Osteoblast (primary cell): ENCODE results near the gene ITPRIPL2. TPM values are rescaled to one million over a fixed set of nuclear protein-coding genes. Genes with fewer than 3 reads are reported as not detected.

Experiments used
- DNase-seq: peaks from one replicate; pipeline ENCODE4 v3.0.0; 2011; ENCODE audit warnings: low spot score, mixed read lengths; ENCODE audit not compliant: insufficient read length; ENCODE audit errors: missing footprints
- H2AFZ ChIP-seq: 2 replicates; pipeline ENCODE4 v1.6.0; 2011; ENCODE audit warnings: mild to moderate bottlenecking, low read length
- H3K27ac ChIP-seq: 2 replicates; pipeline ENCODE4 v1.5.1; 2011; ENCODE audit warnings: mild to moderate bottlenecking, low read depth, low read length, moderate library complexity
- H3K27me3 ChIP-seq: 2 replicates; pipeline ENCODE4 v1.6.0; 2012; ENCODE audit warnings: mild to moderate bottlenecking, control low read depth, inconsistent platforms, low read length, moderate library complexity; ENCODE audit not compliant: insufficient read depth
- H3K36me3 ChIP-seq: 2 replicates; pipeline ENCODE4 v1.5.1; 2011; ENCODE audit warnings: mild to moderate bottlenecking, low read length, control low read depth, moderate library complexity; ENCODE audit not compliant: insufficient read depth
- H3K4me1 ChIP-seq: 2 replicates; pipeline ENCODE4 v1.5.1; 2011; ENCODE audit warnings: mild to moderate bottlenecking, low read length, control low read depth, moderate library complexity; ENCODE audit not compliant: insufficient read depth
- H3K4me2 ChIP-seq: 2 replicates; pipeline ENCODE4 v1.6.0; 2011; ENCODE audit warnings: mild to moderate bottlenecking, low read length; ENCODE audit not compliant: insufficient read depth
- H3K4me3 ChIP-seq: fragments of 200-600 bp; sonication (generic); 3 replicates; pipeline ENCODE4 v1.5.1; 2012; ENCODE audit warnings: mild to moderate bottlenecking, low read length, inconsistent platforms; ENCODE audit not compliant: insufficient read depth
- H3K79me2 ChIP-seq: 2 replicates; pipeline ENCODE4 v1.6.0; 2012; ENCODE audit warnings: mild to moderate bottlenecking, low read length, control low read depth, inconsistent platforms; ENCODE audit not compliant: insufficient read depth
- H3K9me3 ChIP-seq: 2 replicates; pipeline ENCODE4 v1.5.1; 2011; ENCODE audit warnings: low read depth, low read length, control low read depth
- H4K20me1 ChIP-seq: 2 replicates; pipeline ENCODE4 v1.6.0; 2012; ENCODE audit warnings: mild to moderate bottlenecking, low read length, control low read depth; ENCODE audit not compliant: insufficient read depth
- CTCF ChIP-seq: IDR thresholded peaks from 2 replicates; pipeline ENCODE4 v1.5.1; 2011; ENCODE audit warnings: mild to moderate bottlenecking, low read depth, low read length, moderate library complexity; ENCODE audit errors: extremely low read depth
- total RNA-seq: library from RNA; depleted of rRNA; stranded (reverse); fragments of >200 nt; gene quantifications from 2 replicates; pipeline ENCODE4 v1.2.3, GENCODE V29; 2012

Gene ITPRIPL2
- total RNA-seq, 1 donor, result 59.4 TPM

GRCh38 chr16:19068237-19068815 is 45.4 kb upstream of the ITPRIPL2 start:
- H3K36me3 ChIP-seq, result peaks cover 3% of the 10 kb centered on the region
- H3K79me2 ChIP-seq, result peaks cover 8% of the 10 kb centered on the region
- peaks cover 3% of the 10 kb centered on the region for H3K4me1 ChIP-seq
- peak overlapping the region; percentile 82 for H2AFZ ChIP-seq
- no peak for DNase-seq
- no peak for TF ChIP-seq CTCF
- peak overlapping the region; percentile 76 for H3K4me3 ChIP-seq
- H3K27me3 ChIP-seq, result no peaks in the 10 kb centered on the region
- H3K4me2 ChIP-seq, result peak overlapping the region; percentile 90
- H3K9me3 ChIP-seq, result no peaks in the 10 kb centered on the region
- peak overlapping the region; percentile 100 for H3K27ac ChIP-seq
- H4K20me1 ChIP-seq, result no peaks in the 10 kb centered on the region

GRCh38 chr16:19071811-19072777 is 41.7 kb upstream of the ITPRIPL2 start:
- no peak overlapping the region for H3K4me3 ChIP-seq
- no peaks in the 10 kb centered on the region for H4K20me1 ChIP-seq
- H3K4me2 ChIP-seq, result no peak overlapping the region
- H3K27me3 ChIP-seq, result no peaks in the 10 kb centered on the region
- peak; percentile 90 for DNase-seq
- peaks cover 18% of the 10 kb centered on the region for H3K36me3 ChIP-seq
- no peak overlapping the region for H2AFZ ChIP-seq
- peak; percentile 75 for TF ChIP-seq CTCF
- H3K79me2 ChIP-seq, result peaks cover 8% of the 10 kb centered on the region
- no peak overlapping the region for H3K27ac ChIP-seq
- no peaks in the 10 kb centered on the region for H3K9me3 ChIP-seq
- H3K4me1 ChIP-seq, result peaks cover 3% of the 10 kb centered on the region

- no peak overlapping the region for H3K4me3 ChIP-seq
- peaks cover 5% of the 10 kb centered on the region for H3K79me2 ChIP-seq
- no peak for TF ChIP-seq CTCF
- H3K36me3 ChIP-seq, result peaks cover 24% of the 10 kb centered on the region
- H3K4me1 ChIP-seq, result no peaks in the 10 kb centered on the region
- no peak overlapping the region for H3K4me2 ChIP-seq
- no peaks in the 10 kb centered on the region for H3K9me3 ChIP-seq
- H4K20me1 ChIP-seq, result no peaks in the 10 kb centered on the region
- no peak overlapping the region for H3K27ac ChIP-seq
- DNase-seq, result no peak
- no peak overlapping the region for H2AFZ ChIP-seq
- H3K27me3 ChIP-seq, result no peaks in the 10 kb centered on the region
These were observed 40.4 kb upstream of the ITPRIPL2 start for GRCh38 chr16:19073344-19073743.

GRCh38 chr16:19073863-19074262 is 39.9 kb upstream of the ITPRIPL2 start:
- no peaks in the 10 kb centered on the region for H3K4me1 ChIP-seq
- no peaks in the 10 kb centered on the region for H3K27me3 ChIP-seq
- no peak overlapping the region for H2AFZ ChIP-seq
- H3K79me2 ChIP-seq, result peaks cover 4% of the 10 kb centered on the region
- no peak for TF ChIP-seq CTCF
- H3K9me3 ChIP-seq, result no peaks in the 10 kb centered on the region
- no peak overlapping the region for H3K27ac ChIP-seq
- no peaks in the 10 kb centered on the region for H4K20me1 ChIP-seq
- peaks cover 28% of the 10 kb centered on the region for H3K36me3 ChIP-seq
- DNase-seq, result no peak
- H3K4me3 ChIP-seq, result no peak overlapping the region
- no peak overlapping the region for H3K4me2 ChIP-seq
